ENCODE results near the gene DBH. TPM values are rescaled to one million over a fixed set of nuclear protein-coding genes. Genes with fewer than 3 reads are reported as not detected.
A peak's percentile ranks its signal among the peaks of the same experiment; 100 is the strongest.

DBH gene
- total RNA-seq, 1 donor from 2014 or later = 1.8 TPM

DNA sequence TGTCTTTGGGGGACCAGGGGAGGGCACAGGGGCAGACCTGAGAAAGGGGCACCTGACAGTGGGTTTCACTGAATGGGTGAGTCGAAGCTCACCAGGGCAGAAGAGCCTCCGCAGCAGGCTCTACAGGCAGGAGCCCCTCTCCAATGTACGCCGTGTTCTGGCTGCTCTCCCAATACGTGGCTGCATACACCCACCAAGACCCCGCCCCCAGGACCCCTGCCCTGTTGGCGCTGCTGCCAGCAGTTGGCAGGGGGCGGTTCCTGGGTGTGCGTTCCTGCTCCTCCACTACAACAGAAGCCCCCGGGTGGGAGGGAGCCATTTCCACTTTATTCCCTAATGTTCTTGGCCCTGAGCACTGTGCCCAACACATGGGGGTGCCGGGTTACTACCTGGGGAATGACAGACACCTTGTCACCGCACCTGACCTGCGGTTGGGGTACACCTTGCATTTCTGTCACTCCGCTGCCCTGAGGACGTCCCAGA lies 71.6 kb downstream of the DBH start:
- Mint-ChIP-seq H3K9me3 (ENCODE audit: unreplicated experiment) (peaks cover 6% of the 10 kb centered on the region), H3K36me3 (ENCODE audit: unreplicated experiment) (no peaks in the 10 kb centered on the region), H3K27me3 (ENCODE audit: unreplicated experiment) (peaks cover 6% of the 10 kb centered on the region), H3K27ac (ENCODE audit: unreplicated experiment) (no peak overlapping the region), H3K4me1 (ENCODE audit: low read depth, unreplicated experiment) (peaks cover 14% of the 10 kb centered on the region), H3K4me3 (ENCODE audit: unreplicated experiment) (no peak overlapping the region)
- TF ChIP-seq, protein P1, sequence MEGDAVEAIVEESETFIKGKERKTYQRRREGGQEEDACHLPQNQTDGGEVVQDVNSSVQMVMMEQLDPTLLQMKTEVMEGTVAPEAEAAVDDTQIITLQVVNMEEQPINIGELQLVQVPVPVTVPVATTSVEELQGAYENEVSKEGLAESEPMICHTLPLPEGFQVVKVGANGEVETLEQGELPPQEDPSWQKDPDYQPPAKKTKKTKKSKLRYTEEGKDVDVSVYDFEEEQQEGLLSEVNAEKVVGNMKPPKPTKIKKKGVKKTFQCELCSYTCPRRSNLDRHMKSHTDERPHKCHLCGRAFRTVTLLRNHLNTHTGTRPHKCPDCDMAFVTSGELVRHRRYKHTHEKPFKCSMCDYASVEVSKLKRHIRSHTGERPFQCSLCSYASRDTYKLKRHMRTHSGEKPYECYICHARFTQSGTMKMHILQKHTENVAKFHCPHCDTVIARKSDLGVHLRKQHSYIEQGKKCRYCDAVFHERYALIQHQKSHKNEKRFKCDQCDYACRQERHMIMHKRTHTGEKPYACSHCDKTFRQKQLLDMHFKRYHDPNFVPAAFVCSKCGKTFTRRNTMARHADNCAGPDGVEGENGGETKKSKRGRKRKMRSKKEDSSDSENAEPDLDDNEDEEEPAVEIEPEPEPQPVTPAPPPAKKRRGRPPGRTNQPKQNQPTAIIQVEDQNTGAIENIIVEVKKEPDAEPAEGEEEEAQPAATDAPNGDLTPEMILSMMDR (IDR thresholded peaks at IDR 0.05; ENCODE audit: partially characterized antibody, unreplicated experiment) = no peak
- peak; percentile 8 for DNase-seq

DNA sequence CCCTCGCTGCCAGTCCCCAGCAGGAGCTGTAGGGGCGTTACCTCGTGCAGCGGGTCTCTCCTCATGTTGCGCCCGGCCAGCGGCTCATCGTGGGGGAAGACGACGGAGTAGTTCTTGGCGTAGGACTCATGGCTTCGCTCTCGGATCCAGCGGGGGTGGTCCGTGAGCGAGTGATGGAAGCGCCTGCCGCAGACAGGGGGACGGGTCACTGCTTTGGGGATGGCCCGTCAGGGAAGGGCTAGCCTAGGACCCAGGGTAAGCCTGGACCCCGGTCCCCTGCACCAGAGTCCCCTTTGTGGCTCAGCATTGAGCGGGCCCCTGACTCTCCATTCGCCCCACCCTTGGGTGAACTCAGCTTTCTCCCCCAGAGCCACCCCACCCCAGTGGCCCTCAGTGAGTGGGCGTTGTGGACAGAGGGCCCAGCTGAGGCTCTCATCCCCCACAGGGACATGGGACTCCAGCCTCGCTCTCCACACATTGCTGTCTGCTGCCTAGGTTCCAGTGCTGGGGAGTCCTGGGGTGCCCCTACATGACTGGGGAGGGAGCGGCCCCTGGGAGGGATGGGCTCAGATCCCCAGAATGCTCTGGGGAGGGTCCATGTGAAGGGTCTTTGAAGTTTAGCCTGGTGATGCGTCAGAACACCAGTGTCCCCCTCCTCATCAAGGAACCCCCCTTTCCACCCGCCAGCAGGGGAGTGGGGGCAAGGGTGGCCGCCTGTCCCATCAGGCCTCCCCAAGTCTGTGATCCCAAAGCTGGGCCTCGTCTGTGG lies 72.3 kb downstream of the DBH start:
- TF ChIP-seq, protein P1 (IDR thresholded peaks at IDR 0.05; ENCODE audit: partially characterized antibody, unreplicated experiment) = no peak
- H3K27me3 Mint-ChIP-seq (ENCODE audit: unreplicated experiment) = peaks cover 6% of the 10 kb centered on the region
- peaks cover 14% of the 10 kb centered on the region for H3K4me1 Mint-ChIP-seq (ENCODE audit: low read depth, unreplicated experiment)
- no peaks in the 10 kb centered on the region for H3K36me3 Mint-ChIP-seq (ENCODE audit: unreplicated experiment)
- DNase-seq = peak; percentile 14
- no peak overlapping the region for H3K27ac Mint-ChIP-seq (ENCODE audit: unreplicated experiment)
- H3K4me3 Mint-ChIP-seq (ENCODE audit: unreplicated experiment) = no peak overlapping the region
- peaks cover 6% of the 10 kb centered on the region for H3K9me3 Mint-ChIP-seq (ENCODE audit: unreplicated experiment)

Other genes with a start within 250 kb of the DBH start
- gene REXO4, start 218.4 kb upstream of the DBH start, total RNA-seq (ENCODE audit: unreplicated experiment) = 20.4 TPM
- 27.9 TPM for gene ADAMTS13, start 214.0 kb upstream of the DBH start, total RNA-seq (ENCODE audit: unreplicated experiment)
- gene CACFD1, start 176.4 kb upstream of the DBH start, total RNA-seq (ENCODE audit: unreplicated experiment) = 45.4 TPM
- 104 TPM for gene SLC2A6, start 157.3 kb upstream of the DBH start, total RNA-seq (ENCODE audit: unreplicated experiment)
- gene MYMK, start 111.4 kb upstream of the DBH start, total RNA-seq (ENCODE audit: unreplicated experiment) = not detected
- gene ADAMTSL2, start 101.7 kb upstream of the DBH start, total RNA-seq (ENCODE audit: unreplicated experiment) = 1.3 TPM
- 0.51 TPM for gene FAM163B, start 27.0 kb upstream of the DBH start, total RNA-seq (ENCODE audit: unreplicated experiment)
- gene SARDH, start 102.0 kb downstream of the DBH start, total RNA-seq (ENCODE audit: unreplicated experiment) = 2.0 TPM

Measured in glutamatergic neuron (in vitro differentiated cells).